ENCODE data around the gene GLG1. TPM values are rescaled to one million over a fixed set of nuclear protein-coding genes. Genes with fewer than 3 reads are reported as not detected.

Gene GLG1
- total RNA-seq, 2 donors from 2014 or later: 96.9 to 98.3 TPM

DNA sequence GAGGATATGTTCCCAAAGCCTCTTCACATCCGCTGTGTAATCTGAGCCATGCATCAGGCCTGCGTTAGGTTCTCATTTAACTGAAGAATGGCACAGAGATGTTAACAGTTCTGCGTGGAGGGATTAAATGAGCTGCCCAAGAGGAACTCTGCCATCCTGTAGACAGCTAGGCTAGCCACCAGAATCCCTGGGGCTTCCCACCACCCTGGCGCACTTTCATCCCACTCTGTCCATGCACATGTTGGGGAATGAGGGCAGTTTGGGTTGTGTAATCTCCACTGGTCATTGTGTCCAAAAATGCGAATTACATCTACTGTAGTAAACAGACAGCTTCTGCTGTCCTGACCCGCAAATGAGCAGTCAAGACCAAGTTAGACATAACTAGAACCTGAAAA, 1.0 kb upstream of the GLG1 start:
- intact Hi-C loops (cut with DNase I): no loop called here
- peak; percentile 23 for DNase-seq
- peaks cover 7% of the 10 kb centered on the region for H3K4me1 ChIP-seq
- H3K27ac ChIP-seq: no peak overlapping the region
- H3K9ac ChIP-seq (ENCODE audit: low read depth in 2 of 2, low read length in 2 of 2): peak overlapping the region in 1 of 2 donors; percentile 92
- no peaks in the 10 kb centered on the region for H3K36me3 ChIP-seq
- no peaks in the 10 kb centered on the region for H3K9me3 ChIP-seq
- H3K4me3 ChIP-seq: no peak overlapping the region
- no peak for TF ChIP-seq CTCF (IDR thresholded peaks at IDR 0.05)
- no peaks in the 10 kb centered on the region for H3K27me3 ChIP-seq

GRCh38 chr16:74607310-74607961, 522 bp upstream of the GLG1 start:
- DNase-seq: no peak
- no peaks in the 10 kb centered on the region for H3K36me3 ChIP-seq
- peak overlapping the region; percentile 94 for H3K4me3 ChIP-seq
- peak overlapping the region; percentile 51 to 92 for H3K9ac ChIP-seq (ENCODE audit: low read depth in 2 of 2, low read length in 2 of 2)
- peak overlapping the region; percentile 97 for H3K27ac ChIP-seq
- H3K9me3 ChIP-seq: no peaks in the 10 kb centered on the region
- no peak for TF ChIP-seq CTCF (IDR thresholded peaks at IDR 0.05)
- H3K4me1 ChIP-seq: peaks cover 7% of the 10 kb centered on the region
- no peaks in the 10 kb centered on the region for H3K27me3 ChIP-seq
- intact Hi-C loops (cut with DNase I): no loop called here

- peaks cover 7% of the 10 kb centered on the region for H3K4me1 ChIP-seq
- H3K27ac ChIP-seq: peak overlapping the region; percentile 97
- no peak for DNase-seq
Measured at GRCh38 chr16:74605746-74606520, 981 bp downstream of the GLG1 start.

DNA sequence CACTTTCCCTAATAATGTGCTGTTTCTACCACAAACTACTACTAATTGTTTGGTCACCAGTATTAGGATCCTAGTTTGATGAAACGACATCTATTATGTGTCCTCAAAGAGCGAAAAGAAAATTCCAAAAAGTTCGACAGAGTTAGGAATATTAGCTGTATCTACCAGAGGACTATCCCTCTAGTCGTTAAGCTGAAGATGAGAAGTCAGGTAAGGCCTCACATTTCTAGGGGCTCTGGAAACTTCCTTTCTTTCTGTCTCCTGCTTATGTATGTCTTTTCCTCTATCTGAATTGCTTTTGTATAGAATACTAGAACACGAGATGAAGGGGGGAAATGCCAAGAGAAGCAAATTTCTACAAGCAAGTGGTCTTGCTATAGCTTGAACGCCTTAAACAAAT, 1.6 kb downstream of the GLG1 start:
- peak overlapping the region in 1 of 2 donors; percentile 92 for H3K9ac ChIP-seq (ENCODE audit: low read depth in 2 of 2, low read length in 2 of 2)
- intact Hi-C loops (cut with DNase I): no loop called here
- no peaks in the 10 kb centered on the region for H3K27me3 ChIP-seq
- no peaks in the 10 kb centered on the region for H3K36me3 ChIP-seq
- H3K4me1 ChIP-seq: peaks cover 7% of the 10 kb centered on the region
- H3K4me3 ChIP-seq: peak overlapping the region; percentile 94
- TF ChIP-seq CTCF (IDR thresholded peaks at IDR 0.05): no peak
- no peak for DNase-seq
- H3K9me3 ChIP-seq: no peaks in the 10 kb centered on the region
- no peak overlapping the region for H3K27ac ChIP-seq

More at GRCh38 chr16:74605746-74606520, 981 bp downstream of the GLG1 start:
- Histone ChIP-seq H3K9ac (ENCODE audit: low read depth in 2 of 2, low read length in 2 of 2) (peak overlapping the region; percentile 86 to 92), H3K9me3 (no peaks in the 10 kb centered on the region), H3K27me3 (no peaks in the 10 kb centered on the region), H3K36me3 (no peaks in the 10 kb centered on the region), H3K4me3 (peak overlapping the region; percentile 94)
- intact Hi-C loops (cut with DNase I): no loop called here
- no peak for TF ChIP-seq CTCF (IDR thresholded peaks at IDR 0.05)

DNA sequence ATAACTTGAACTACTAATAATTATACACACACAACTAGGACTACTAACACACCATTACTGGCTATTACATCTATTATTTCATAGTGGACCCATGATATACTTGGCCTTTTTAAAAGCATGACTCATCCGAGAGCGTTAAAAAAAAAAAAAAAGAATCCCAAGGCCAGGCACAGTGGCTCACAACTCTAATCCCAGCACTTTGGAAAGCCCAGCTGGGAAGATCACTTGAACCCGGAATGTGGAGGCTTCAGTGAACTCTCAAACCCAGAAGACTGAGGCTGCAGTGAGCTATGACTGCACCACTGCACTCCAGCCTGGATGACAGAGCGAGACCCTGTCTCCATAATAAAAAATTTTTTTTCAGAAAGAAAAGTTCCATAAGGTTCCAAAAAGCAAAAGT, 3.1 kb downstream of the GLG1 start:
- Histone ChIP-seq H3K9ac (ENCODE audit: low read depth in 2 of 2, low read length in 2 of 2) (no peak overlapping the region), H3K4me1 (peaks cover 7% of the 10 kb centered on the region), H3K36me3 (no peaks in the 10 kb centered on the region), H3K27ac (no peak overlapping the region), H3K9me3 (no peaks in the 10 kb centered on the region), H3K27me3 (no peaks in the 10 kb centered on the region), H3K4me3 (no peak overlapping the region)
- DNase-seq: no peak
- intact Hi-C loops (cut with DNase I): no loop called here
- no peak for TF ChIP-seq CTCF (IDR thresholded peaks at IDR 0.05)
